HEK293 (cell line): ENCODE measurements around the gene LACC1.

Source experiments
- GLIS1 ChIP-seq: fragments of 450-650 bp; formaldehyde crosslinking; IDR thresholded peaks from 2 replicates; pipeline ENCODE4 v1.5.1; 2016; ENCODE audit warnings: missing biosample characterization, missing genetic modification characterization
- KLF10 ChIP-seq: fragments of 450-650 bp; IDR thresholded peaks from 2 replicates; pipeline ENCODE4 v1.5.1; 2018; ENCODE audit warnings: missing biosample characterization, mild to moderate bottlenecking, missing genetic modification characterization
- PRDM1 ChIP-seq: fragments of 450-650 bp; formaldehyde crosslinking; IDR thresholded peaks from 2 replicates; pipeline ENCODE4; 2016; ENCODE audit warnings: missing biosample characterization, missing genetic modification characterization
- ZBTB17 ChIP-seq: fragments of 450-650 bp; formaldehyde crosslinking; IDR thresholded peaks from 2 replicates; pipeline ENCODE4 v1.5.1; 2016; ENCODE audit warnings: missing biosample characterization, missing genetic modification characterization
- ZFP37 ChIP-seq: fragments of 450-650 bp; formaldehyde crosslinking; IDR thresholded peaks from 2 replicates; pipeline ENCODE4 v1.5.1; 2016; ENCODE audit warnings: missing biosample characterization, missing genetic modification characterization
- ZNF140 ChIP-seq: fragments of 450-650 bp; formaldehyde crosslinking; IDR thresholded peaks from 2 replicates; pipeline ENCODE4 v1.5.1; 2016; ENCODE audit warnings: missing biosample characterization, missing genetic modification characterization
- ZNF148 ChIP-seq: fragments of 450-650 bp; formaldehyde crosslinking; IDR thresholded peaks from 2 replicates; pipeline ENCODE4 v1.5.0; 2017; ENCODE audit warnings: missing biosample characterization, missing genetic modification characterization, borderline replicate concordance
- ZNF629 ChIP-seq: fragments of 450-650 bp; formaldehyde crosslinking; IDR thresholded peaks from 2 replicates; pipeline ENCODE4 v1.5.1; 2017; ENCODE audit warnings: missing biosample characterization, missing genetic modification characterization
- ZNF654 ChIP-seq: fragments of 450-650 bp; formaldehyde crosslinking; IDR thresholded peaks from 2 replicates; pipeline ENCODE4 v1.5.1; 2016; ENCODE audit warnings: low read depth, missing biosample characterization, missing genetic modification characterization
- ZNF707 ChIP-seq: fragments of 450-650 bp; formaldehyde crosslinking; IDR thresholded peaks from 2 replicates; pipeline ENCODE4 v1.5.1; 2016; ENCODE audit warnings: missing biosample characterization, missing genetic modification characterization
- TF ChIP-seq, protein P1 (sequence below): fragments of 450-650 bp; formaldehyde crosslinking; IDR thresholded peaks from 2 replicates; pipeline ENCODE4 v1.5.1; 2017; ENCODE audit warnings: missing biosample characterization, missing genetic modification characterization
- TF ChIP-seq, protein P2 (sequence below): fragments of 450-650 bp; formaldehyde crosslinking; IDR thresholded peaks from 2 replicates; pipeline ENCODE4 v1.5.1; 2016; ENCODE audit warnings: missing biosample characterization, missing genetic modification characterization
- TF ChIP-seq, protein P3 (sequence below): fragments of 450-650 bp; formaldehyde crosslinking; IDR thresholded peaks from 2 replicates; pipeline ENCODE4 v1.5.1; 2017; ENCODE audit warnings: missing biosample characterization, mild to moderate bottlenecking, missing genetic modification characterization, moderate library complexity

GRCh38 chr13:43938449-43938848 is 58.7 kb downstream of the LACC1 start:
- TF ChIP-seq, protein P1, sequence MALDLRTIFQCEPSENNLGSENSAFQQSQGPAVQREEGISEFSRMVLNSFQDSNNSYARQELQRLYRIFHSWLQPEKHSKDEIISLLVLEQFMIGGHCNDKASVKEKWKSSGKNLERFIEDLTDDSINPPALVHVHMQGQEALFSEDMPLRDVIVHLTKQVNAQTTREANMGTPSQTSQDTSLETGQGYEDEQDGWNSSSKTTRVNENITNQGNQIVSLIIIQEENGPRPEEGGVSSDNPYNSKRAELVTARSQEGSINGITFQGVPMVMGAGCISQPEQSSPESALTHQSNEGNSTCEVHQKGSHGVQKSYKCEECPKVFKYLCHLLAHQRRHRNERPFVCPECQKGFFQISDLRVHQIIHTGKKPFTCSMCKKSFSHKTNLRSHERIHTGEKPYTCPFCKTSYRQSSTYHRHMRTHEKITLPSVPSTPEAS (tag by site-specific recombination): no peak
- TF ChIP-seq ZNF629 (tag by site-specific recombination) (no peak), PRDM1 (tag by site-specific recombination) (no peak), ZFP37 (tag by site-specific recombination) (no peak), ZNF654 (tag by site-specific recombination) (no peak), ZNF707 (tag by site-specific recombination) (no peak), KLF10 (no peak), ZBTB17 (tag by site-specific recombination) (no peak), ZNF148 (tag by site-specific recombination) (no peak), GLIS1 (tag by site-specific recombination) (no peak), ZNF140 (tag by site-specific recombination) (no peak)
- TF ChIP-seq, protein P2, sequence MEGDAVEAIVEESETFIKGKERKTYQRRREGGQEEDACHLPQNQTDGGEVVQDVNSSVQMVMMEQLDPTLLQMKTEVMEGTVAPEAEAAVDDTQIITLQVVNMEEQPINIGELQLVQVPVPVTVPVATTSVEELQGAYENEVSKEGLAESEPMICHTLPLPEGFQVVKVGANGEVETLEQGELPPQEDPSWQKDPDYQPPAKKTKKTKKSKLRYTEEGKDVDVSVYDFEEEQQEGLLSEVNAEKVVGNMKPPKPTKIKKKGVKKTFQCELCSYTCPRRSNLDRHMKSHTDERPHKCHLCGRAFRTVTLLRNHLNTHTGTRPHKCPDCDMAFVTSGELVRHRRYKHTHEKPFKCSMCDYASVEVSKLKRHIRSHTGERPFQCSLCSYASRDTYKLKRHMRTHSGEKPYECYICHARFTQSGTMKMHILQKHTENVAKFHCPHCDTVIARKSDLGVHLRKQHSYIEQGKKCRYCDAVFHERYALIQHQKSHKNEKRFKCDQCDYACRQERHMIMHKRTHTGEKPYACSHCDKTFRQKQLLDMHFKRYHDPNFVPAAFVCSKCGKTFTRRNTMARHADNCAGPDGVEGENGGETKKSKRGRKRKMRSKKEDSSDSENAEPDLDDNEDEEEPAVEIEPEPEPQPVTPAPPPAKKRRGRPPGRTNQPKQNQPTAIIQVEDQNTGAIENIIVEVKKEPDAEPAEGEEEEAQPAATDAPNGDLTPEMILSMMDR: no peak
- TF ChIP-seq, protein P3, sequence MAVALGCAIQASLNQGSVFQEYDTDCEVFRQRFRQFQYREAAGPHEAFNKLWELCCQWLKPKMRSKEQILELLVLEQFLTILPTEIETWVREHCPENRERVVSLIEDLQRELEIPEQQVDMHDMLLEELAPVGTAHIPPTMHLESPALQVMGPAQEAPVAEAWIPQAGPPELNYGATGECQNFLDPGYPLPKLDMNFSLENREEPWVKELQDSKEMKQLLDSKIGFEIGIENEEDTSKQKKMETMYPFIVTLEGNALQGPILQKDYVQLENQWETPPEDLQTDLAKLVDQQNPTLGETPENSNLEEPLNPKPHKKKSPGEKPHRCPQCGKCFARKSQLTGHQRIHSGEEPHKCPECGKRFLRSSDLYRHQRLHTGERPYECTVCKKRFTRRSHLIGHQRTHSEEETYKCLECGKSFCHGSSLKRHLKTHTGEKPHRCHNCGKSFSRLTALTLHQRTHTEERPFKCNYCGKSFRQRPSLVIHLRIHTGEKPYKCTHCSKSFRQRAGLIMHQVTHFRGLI (tag by site-specific recombination): no peak
